Activated T-cell treated with anti-CD3 and anti-CD28 coated beads for 1 hour (primary cell): ENCODE results near the gene NDST1.

Source experiments
- DNase-seq: peaks from one replicate; pipeline ENCODE4 v3.0.0-alpha.2; 2020; ENCODE audit warnings: low read depth

NDST1 gene

GRCh38 chr5:150588596-150588890 is 80.6 kb downstream of the NDST1 start:
- DNase-seq = no peak

GRCh38 chr5:150589862-150590601 is 82.1 kb downstream of the NDST1 start:
- DNase-seq = no peak

- DNase-seq = no peak
Measured at GRCh38 chr5:150590979-150591695, 83.2 kb downstream of the NDST1 start.

GRCh38 chr5:150593593-150593992 is 85.7 kb downstream of the NDST1 start:
- DNase-seq = no peak

GRCh38 chr5:150593996-150594395 is 86.1 kb downstream of the NDST1 start:
- no peak for DNase-seq

GRCh38 chr5:150595466-150596031 is 87.6 kb downstream of the NDST1 start:
- DNase-seq = no peak

GRCh38 chr5:150596313-150596712 is 88.4 kb downstream of the NDST1 start:
- DNase-seq = no peak

GRCh38 chr5:150596826-150597225 is 88.9 kb downstream of the NDST1 start:
- no peak for DNase-seq

- no peak for DNase-seq
Measured at GRCh38 chr5:150598006-150598405, 90.1 kb downstream of the NDST1 start.

GRCh38 chr5:150598821-150599273 is 90.9 kb downstream of the NDST1 start:
- DNase-seq = no peak

GRCh38 chr5:150599281-150599680 is 91.3 kb downstream of the NDST1 start:
- no peak for DNase-seq

GRCh38 chr5:150599917-150600511 is 92.1 kb downstream of the NDST1 start:
- DNase-seq = no peak

GRCh38 chr5:150600616-150601490 is 92.9 kb downstream of the NDST1 start:
- no peak for DNase-seq

GRCh38 chr5:150601491-150602345 is 93.8 kb downstream of the NDST1 start:
- no peak for DNase-seq

- no peak for DNase-seq
Measured at GRCh38 chr5:150603052-150603451, 95.1 kb downstream of the NDST1 start.

- DNase-seq = no peak
Measured at GRCh38 chr5:150603491-150603890, 95.6 kb downstream of the NDST1 start.

GRCh38 chr5:150604010-150604409 is 96.1 kb downstream of the NDST1 start:
- no peak for DNase-seq

GRCh38 chr5:150604894-150605440 is 97.0 kb downstream of the NDST1 start:
- no peak for DNase-seq

GRCh38 chr5:150605546-150605945 is 97.6 kb downstream of the NDST1 start:
- no peak for DNase-seq

- DNase-seq = no peak
Measured at GRCh38 chr5:150606476-150606875, 98.5 kb downstream of the NDST1 start.

- DNase-seq = no peak
Measured at GRCh38 chr5:150607105-150607504, 99.2 kb downstream of the NDST1 start.
